Keratinocyte (primary cell): ENCODE results near the gene SDC3. TPM values are rescaled to one million over a fixed set of nuclear protein-coding genes. Genes with fewer than 3 reads are reported as not detected.

Source experiments
- DNase-seq: peaks from one replicate; pipeline ENCODE4 v3.0.0-alpha.2; 2011; ENCODE audit warnings: low read depth, missing footprints, low spot score
- FAIRE-seq: peaks from 2 replicates; lab custom pipeline; 2011; peaks lifted over from hg19 to GRCh38; lab: Jason Lieb, UNC
- H2AFZ ChIP-seq: 2 replicates; pipeline ENCODE4 v1.6.0; 2012; ENCODE audit warnings: low read length, control low read depth, inconsistent platforms; ENCODE audit not compliant: control insufficient read depth
- H3K27ac ChIP-seq: 2 replicates; pipeline ENCODE4 v1.5.1; 2011; ENCODE audit warnings: low read length; ENCODE audit not compliant: control insufficient read depth, insufficient read depth
- H3K27me3 ChIP-seq: 3 replicates; pipeline ENCODE4 v1.6.0; 2011; ENCODE audit warnings: low read length; ENCODE audit not compliant: control insufficient read depth, insufficient read depth; ENCODE audit errors: extremely low read depth
- H3K36me3 ChIP-seq, 2 experiments: 2 replicates in 1 of 2; 3 replicates in 1 of 2; pipeline ENCODE4 v1.5.1; 2011; ENCODE audit warnings: low read length in 2 of 2, mild to moderate bottlenecking in 1 of 2; ENCODE audit not compliant: control insufficient read depth in 2 of 2, insufficient read depth in 2 of 2; ENCODE audit errors: extremely low read depth in 1 of 2
- H3K4me1 ChIP-seq: 3 replicates; pipeline ENCODE4 v1.5.1; 2011; ENCODE audit warnings: low read length; ENCODE audit not compliant: control insufficient read depth, insufficient read depth; ENCODE audit errors: extremely low read depth
- H3K4me2 ChIP-seq: 3 replicates; pipeline ENCODE4 v1.6.0; 2011; ENCODE audit warnings: low read depth, low read length; ENCODE audit not compliant: control insufficient read depth, insufficient read depth; ENCODE audit errors: extremely low read depth
- H3K4me3 ChIP-seq, 3 experiments: fragments of 200-600 bp in 1 of 3; sonication (generic) in 1 of 3; 2 replicates in 2 of 3; 3 replicates in 1 of 3; pipeline ENCODE4 v1.5.1; 2011 to 2016; ENCODE audit warnings: low read length in 3 of 3, mild to moderate bottlenecking in 3 of 3, control low read depth in 2 of 3, inconsistent platforms in 1 of 3, low read depth in 1 of 3, mixed read lengths in 1 of 3, mixed run types in 1 of 3, moderate library complexity in 1 of 3; ENCODE audit not compliant: control insufficient read depth in 2 of 3, insufficient read depth in 2 of 3; ENCODE audit errors: extremely low read depth in 1 of 3
- H3K79me2 ChIP-seq: 2 replicates; pipeline ENCODE4 v1.6.0; 2012; ENCODE audit warnings: low read length; ENCODE audit not compliant: control insufficient read depth, insufficient read depth
- H3K9ac ChIP-seq: 3 replicates; pipeline ENCODE4 v1.6.0; 2011; ENCODE audit warnings: low read length; ENCODE audit not compliant: control insufficient read depth, insufficient read depth; ENCODE audit errors: extremely low read depth
- H3K9me1 ChIP-seq: 3 replicates; pipeline ENCODE4 v1.6.0; 2011; ENCODE audit warnings: low read length; ENCODE audit not compliant: control insufficient read depth, insufficient read depth; ENCODE audit errors: extremely low read depth
- H3K9me3 ChIP-seq: 2 replicates; pipeline ENCODE4 v1.5.1; 2012; ENCODE audit warnings: low read depth, low read length; ENCODE audit not compliant: control insufficient read depth
- H4K20me1 ChIP-seq: 3 replicates; pipeline ENCODE4 v1.6.0; 2011; ENCODE audit warnings: low read length; ENCODE audit not compliant: control insufficient read depth, insufficient read depth; ENCODE audit errors: extremely low read depth
- EZH2 ChIP-seq: IDR thresholded peaks from one replicate; pipeline ENCODE4 v1.6.1; 2012; ENCODE audit warnings: inconsistent platforms, mild to moderate bottlenecking, low read length, moderate library complexity
- dilution Hi-C: fragments of 300-500 bp; cut with MboI; formaldehyde crosslinking; loops from one replicate; pipeline ENCODE4 v1.7.0; 2020; ENCODE audit warnings: low sequenced_read_pairs; ENCODE audit not compliant: extremely low pct_ligation_motif_present
- polyA plus RNA-seq, 5 experiments: library from polyadenylated mRNA; depleted of rRNA in 3 of 5; stranded (reverse) in 3 of 5; stranded (forward) in 1 of 5; unstranded in 1 of 5; fragments of >200 nt; gene quantifications; 1 replicate in 1 of 5; 2 replicates in 3 of 5; 3 replicates in 1 of 5; pipeline versions ENCODE4 v1.2.1 to v1.2.3, GENCODE V29; 2011 to 2012; ENCODE audit warnings: missing spikeins in 2 of 5, low read depth in 1 of 5, low replicate concordance in 1 of 5
- TF ChIP-seq, protein P1 (sequence below), 3 experiments: IDR thresholded peaks in 1 of 3; conservative IDR thresholded peaks in 1 of 3; optimal IDR thresholded peaks in 1 of 3; 2 replicates in 2 of 3; 3 replicates in 1 of 3; pipeline versions ENCODE3 to v1.5.1; 2011; ENCODE audit warnings: low read length in 3 of 3, mild to moderate bottlenecking in 3 of 3, moderate library complexity in 2 of 3, control low read depth in 1 of 3, inconsistent platforms in 1 of 3; ENCODE audit not compliant: insufficient read depth in 2 of 3; ENCODE audit errors: extremely low read depth in 1 of 3

SDC3 gene
- polyA plus RNA-seq, 1 donor (not counting 4 experiments of a cell fraction or from before 2014, with no cell fraction given): 8.8 TPM

DNA sequence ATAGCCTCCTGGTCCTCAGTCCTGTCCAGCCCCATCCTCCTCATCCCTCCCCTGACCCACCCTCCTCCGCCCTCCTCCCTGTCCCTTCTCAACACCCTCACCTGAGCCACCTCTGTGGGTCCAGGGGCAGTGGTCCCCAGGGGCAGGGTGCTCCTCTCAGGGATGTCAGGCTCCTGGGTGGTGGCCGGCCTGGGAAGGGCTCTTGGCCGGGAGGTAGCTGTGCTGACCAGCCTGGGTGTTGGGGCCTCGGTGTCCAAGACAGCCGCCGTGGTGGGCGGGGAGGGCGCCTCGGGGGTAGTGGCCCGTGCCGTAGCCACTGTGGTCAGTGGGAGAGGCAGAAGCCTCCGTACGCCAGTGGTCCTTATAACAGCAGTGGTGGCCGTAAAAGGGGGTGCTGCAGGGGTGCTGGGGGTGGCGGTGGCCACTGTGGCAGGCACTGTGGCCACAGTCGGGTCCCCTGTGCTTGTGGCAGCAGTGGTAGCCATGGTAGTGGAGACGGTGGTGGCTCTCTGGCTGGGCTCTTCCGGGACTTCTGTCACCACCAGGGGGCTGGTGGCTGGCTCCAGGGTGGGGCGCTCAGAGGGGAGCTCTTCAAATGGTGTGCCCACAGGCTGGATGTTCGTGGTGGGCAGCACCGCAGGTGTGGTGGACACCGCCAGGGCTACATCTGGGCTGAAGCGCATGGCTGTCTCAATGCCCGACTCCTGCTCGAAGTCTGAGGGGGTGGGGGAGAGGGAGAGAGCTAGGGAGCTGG lies 31.9 kb downstream of the SDC3 start:
- H3K4me3 ChIP-seq: no peak overlapping the region
- H2AFZ ChIP-seq: no peak overlapping the region
- no peaks in the 10 kb centered on the region for H3K79me2 ChIP-seq
- H3K9ac ChIP-seq: no peak overlapping the region
- peaks cover 12 to 21% of the 10 kb centered on the region in 2 experiments for H3K36me3 ChIP-seq
- H3K27me3 ChIP-seq: no peaks in the 10 kb centered on the region
- TF ChIP-seq, protein P1, sequence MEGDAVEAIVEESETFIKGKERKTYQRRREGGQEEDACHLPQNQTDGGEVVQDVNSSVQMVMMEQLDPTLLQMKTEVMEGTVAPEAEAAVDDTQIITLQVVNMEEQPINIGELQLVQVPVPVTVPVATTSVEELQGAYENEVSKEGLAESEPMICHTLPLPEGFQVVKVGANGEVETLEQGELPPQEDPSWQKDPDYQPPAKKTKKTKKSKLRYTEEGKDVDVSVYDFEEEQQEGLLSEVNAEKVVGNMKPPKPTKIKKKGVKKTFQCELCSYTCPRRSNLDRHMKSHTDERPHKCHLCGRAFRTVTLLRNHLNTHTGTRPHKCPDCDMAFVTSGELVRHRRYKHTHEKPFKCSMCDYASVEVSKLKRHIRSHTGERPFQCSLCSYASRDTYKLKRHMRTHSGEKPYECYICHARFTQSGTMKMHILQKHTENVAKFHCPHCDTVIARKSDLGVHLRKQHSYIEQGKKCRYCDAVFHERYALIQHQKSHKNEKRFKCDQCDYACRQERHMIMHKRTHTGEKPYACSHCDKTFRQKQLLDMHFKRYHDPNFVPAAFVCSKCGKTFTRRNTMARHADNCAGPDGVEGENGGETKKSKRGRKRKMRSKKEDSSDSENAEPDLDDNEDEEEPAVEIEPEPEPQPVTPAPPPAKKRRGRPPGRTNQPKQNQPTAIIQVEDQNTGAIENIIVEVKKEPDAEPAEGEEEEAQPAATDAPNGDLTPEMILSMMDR (optimal IDR thresholded peaks at IDR 0.05 in 1 of 3, IDR thresholded peaks at IDR 0.05 in 1 of 3, conservative IDR thresholded peaks at IDR 0.05 in 1 of 3; ENCODE audit: extremely low read depth in 1 of 3, insufficient read depth in 2 of 3, low read length in 3 of 3): no peak
- TF ChIP-seq EZH2: no peak
- DNase-seq (no peak), FAIRE-seq (no peak)
- H3K4me1 ChIP-seq: peaks cover 22% of the 10 kb centered on the region
- H3K4me2 ChIP-seq: no peak overlapping the region
- dilution Hi-C loops: no loop called here
- no peaks in the 10 kb centered on the region for H3K9me1 ChIP-seq
- peaks cover 16% of the 10 kb centered on the region for H3K9me3 ChIP-seq
- H3K27ac ChIP-seq: no peak overlapping the region
- H4K20me1 ChIP-seq: no peaks in the 10 kb centered on the region

- Histone ChIP-seq H3K27me3 (no peaks in the 10 kb centered on the region), H3K4me2 (no peak overlapping the region), H3K4me1 (peaks cover 22% of the 10 kb centered on the region), H3K36me3 (peaks cover 12 to 21% of the 10 kb centered on the region in 2 experiments), H3K27ac (no peak overlapping the region), H2AFZ (no peak overlapping the region), H4K20me1 (no peaks in the 10 kb centered on the region), H3K9ac (no peak overlapping the region), H3K4me3 (no peak overlapping the region), H3K9me1 (no peaks in the 10 kb centered on the region), H3K79me2 (no peaks in the 10 kb centered on the region), H3K9me3 (peaks cover 16% of the 10 kb centered on the region)
- DNase-seq: no peak
- FAIRE-seq: no peak
- TF ChIP-seq, protein P1 (optimal IDR thresholded peaks at IDR 0.05 in 1 of 3, IDR thresholded peaks at IDR 0.05 in 1 of 3, conservative IDR thresholded peaks at IDR 0.05 in 1 of 3; ENCODE audit: extremely low read depth in 1 of 3, insufficient read depth in 2 of 3, low read length in 3 of 3): no peak
- TF ChIP-seq EZH2: no peak
- dilution Hi-C loops: no loop called here
Observed at GRCh38 chr1:30875916-30876315, 32.6 kb downstream of the SDC3 start.
